ENCODE results near the gene FUT8. TPM values are rescaled to one million over a fixed set of nuclear protein-coding genes. Genes with fewer than 3 reads are reported as not detected.

Gene FUT8
- total RNA-seq, 5 donors from 2014 or later (not counting 1 experiment from before 2014, with no cell fraction given), result 37.6 to 51.7 (median 43.9) TPM

DNA sequence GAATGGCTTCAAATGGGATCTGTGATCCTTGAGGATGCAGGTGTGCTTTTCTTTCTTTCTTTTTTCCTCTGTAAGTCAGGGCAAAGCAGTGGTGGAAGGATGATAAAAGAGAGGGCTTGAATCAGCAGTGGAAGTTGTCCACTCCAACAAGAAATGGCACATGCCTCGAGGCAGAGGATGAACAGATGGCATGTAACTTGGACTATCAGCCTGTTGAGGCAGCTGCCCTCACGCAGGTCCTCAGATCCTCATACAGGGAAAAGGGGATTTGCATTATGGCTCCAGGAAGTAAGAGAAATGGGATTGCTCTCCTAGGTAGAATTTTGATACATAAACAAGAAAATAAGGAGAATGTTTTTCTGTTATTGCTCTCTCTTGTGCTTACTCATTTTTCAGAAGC, 368.0 kb downstream of the FUT8 start:
- H3K4me3 Mint-ChIP-seq, result no peak overlapping the region

DNA sequence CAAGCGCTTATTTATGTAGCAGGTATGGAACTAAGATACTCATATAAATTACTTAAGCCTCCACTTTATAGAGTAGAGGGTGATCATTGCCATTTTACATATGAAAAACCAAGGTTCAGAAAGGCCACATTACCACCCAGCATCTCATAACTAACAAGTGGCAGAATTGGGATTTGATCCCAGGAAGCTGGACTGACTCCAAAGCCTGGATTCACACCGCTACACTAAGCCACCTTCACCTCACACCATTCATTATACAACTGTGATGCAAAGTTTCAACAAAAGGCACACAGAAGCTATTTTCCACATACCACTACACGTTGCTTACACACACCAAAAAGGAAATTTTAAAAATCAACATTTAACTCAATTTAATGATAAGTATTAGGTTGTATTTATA, 370.6 kb downstream of the FUT8 start:
- Mint-ChIP-seq H3K4me3 (no peak overlapping the region), H3K36me3 (no peaks in the 10 kb centered on the region), H3K9me3 (no peaks in the 10 kb centered on the region), H3K27me3 (peaks cover 0 to 11% of the 10 kb centered on the region in 2 donors), H3K27ac (no peak overlapping the region), H3K4me1 (no peaks in the 10 kb centered on the region)
- Histone ChIP-seq H3K27me3 (replicated peaks in 1 of 2; ENCODE audit: control insufficient read depth in 2 of 2, extremely low read depth in 1 of 2, insufficient read depth in 2 of 2, low read length in 1 of 2) (peaks cover 0 to 4% of the 10 kb centered on the region in 2 experiments), H3K4me1 (ENCODE audit: control insufficient read depth in 1 of 2, extremely low read depth in 1 of 2, insufficient read depth in 2 of 2, low read length in 2 of 2) (no peaks in the 10 kb centered on the region), H3K9me3 (no peaks in the 10 kb centered on the region), H3K36me3 (ENCODE audit: control insufficient read depth in 2 of 2, extremely low read depth in 1 of 2, insufficient read depth in 1 of 2, low read length in 1 of 2) (no peaks in the 10 kb centered on the region), H3K4me3 (ENCODE audit: control insufficient read depth in 1 of 2, extremely low read depth in 1 of 2, low read length in 1 of 2) (no peak overlapping the region), H3K27ac (ENCODE audit: low read length) (no peak overlapping the region)
- ChIA-PET POLR2A (interaction anchor here in 1 of 2 donors (0.6 kb wide), 1 partner anchor 11 kb away, joined by 10 read pairs; no protein-coding TSS in a partner anchor), CTCF (no interaction called here)
- 100% methylated on average over 1 of the region's 3 CpGs for WGBS (ENCODE audit: insufficient coverage)
- DNase-seq (no peak), ATAC-seq (replicated peaks in 1 of 4) (no peak)

More for the DNA sequence above, 368.0 kb downstream of the FUT8 start:
- WGBS (ENCODE audit: insufficient coverage), result 100% methylated on average over 1 of the region's 2 CpGs
- Mint-ChIP-seq H3K27me3 (peaks cover 0 to 4% of the 10 kb centered on the region in 2 donors), H3K36me3 (no peaks in the 10 kb centered on the region), H3K9me3 (no peaks in the 10 kb centered on the region), H3K4me1 (no peaks in the 10 kb centered on the region), H3K27ac (no peak overlapping the region)
- Histone ChIP-seq H3K4me3 (ENCODE audit: control insufficient read depth in 1 of 2, extremely low read depth in 1 of 2, low read length in 1 of 2) (no peak overlapping the region), H3K4me1 (ENCODE audit: control insufficient read depth in 1 of 2, extremely low read depth in 1 of 2, insufficient read depth in 2 of 2, low read length in 2 of 2) (no peaks in the 10 kb centered on the region), H3K27me3 (replicated peaks in 1 of 2; ENCODE audit: control insufficient read depth in 2 of 2, extremely low read depth in 1 of 2, insufficient read depth in 2 of 2, low read length in 1 of 2) (no peaks in the 10 kb centered on the region), H3K9me3 (no peaks in the 10 kb centered on the region), H3K36me3 (ENCODE audit: control insufficient read depth in 2 of 2, extremely low read depth in 1 of 2, insufficient read depth in 1 of 2, low read length in 1 of 2) (no peaks in the 10 kb centered on the region), H3K27ac (ENCODE audit: low read length) (no peak overlapping the region)
- DNase-seq (no peak), ATAC-seq (replicated peaks in 1 of 4) (no peak)
- CTCF ChIA-PET, result no interaction called here
- POLR2A ChIA-PET, result no interaction called here

DNA sequence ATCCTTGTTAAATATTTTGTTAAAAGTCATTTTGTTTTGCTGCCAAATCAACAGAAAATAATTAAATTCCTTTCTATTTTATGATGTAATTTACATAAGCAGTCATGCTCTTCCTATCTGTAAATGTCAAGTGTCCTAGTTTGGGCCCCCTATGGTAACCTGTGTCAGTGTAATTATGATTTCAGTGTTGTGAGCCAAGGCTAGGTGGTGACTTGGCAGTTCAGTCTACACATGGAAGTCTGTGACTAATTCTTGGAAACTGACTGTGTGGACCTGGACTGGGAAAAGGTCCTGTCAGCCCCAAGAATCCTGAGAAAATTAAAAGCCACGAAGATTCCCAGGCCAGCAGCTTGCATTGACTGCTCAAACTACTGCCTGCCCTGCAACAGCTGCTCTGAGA, 371.0 kb downstream of the FUT8 start:
- H3K9me3 Mint-ChIP-seq, result no peaks in the 10 kb centered on the region
- H3K27ac ChIP-seq (ENCODE audit: low read length), result no peak overlapping the region
- no peaks in the 10 kb centered on the region for H3K36me3 Mint-ChIP-seq
- H3K4me3 ChIP-seq (ENCODE audit: control insufficient read depth in 1 of 2, extremely low read depth in 1 of 2, low read length in 1 of 2), result no peak overlapping the region
- H3K9me3 ChIP-seq, result no peaks in the 10 kb centered on the region
- POLR2A ChIA-PET, result interaction anchor here in 1 of 2 donors (0.6 kb wide), 1 partner anchor 11 kb away, joined by 10 read pairs; no protein-coding TSS in a partner anchor
- H3K27ac Mint-ChIP-seq, result no peak overlapping the region
- no peak for DNase-seq
- no peak for ATAC-seq (replicated peaks in 1 of 4)
- H3K4me1 Mint-ChIP-seq, result no peaks in the 10 kb centered on the region
- no peaks in the 10 kb centered on the region for H3K4me1 ChIP-seq (ENCODE audit: control insufficient read depth in 1 of 2, extremely low read depth in 1 of 2, insufficient read depth in 2 of 2, low read length in 2 of 2)
- H3K27me3 ChIP-seq (replicated peaks in 1 of 2; ENCODE audit: control insufficient read depth in 2 of 2, extremely low read depth in 1 of 2, insufficient read depth in 2 of 2, low read length in 1 of 2), result peaks cover 0 to 4% of the 10 kb centered on the region in 2 experiments
- CTCF ChIA-PET, result no interaction called here
- H3K36me3 ChIP-seq (ENCODE audit: control insufficient read depth in 2 of 2, extremely low read depth in 1 of 2, insufficient read depth in 1 of 2, low read length in 1 of 2), result no peaks in the 10 kb centered on the region
- H3K4me3 Mint-ChIP-seq, result no peak overlapping the region
- peaks cover 0 to 11% of the 10 kb centered on the region in 2 donors for H3K27me3 Mint-ChIP-seq
- WGBS (ENCODE audit: insufficient coverage), result 29% methylated on average over 1 of the region's 1 CpG

DNA sequence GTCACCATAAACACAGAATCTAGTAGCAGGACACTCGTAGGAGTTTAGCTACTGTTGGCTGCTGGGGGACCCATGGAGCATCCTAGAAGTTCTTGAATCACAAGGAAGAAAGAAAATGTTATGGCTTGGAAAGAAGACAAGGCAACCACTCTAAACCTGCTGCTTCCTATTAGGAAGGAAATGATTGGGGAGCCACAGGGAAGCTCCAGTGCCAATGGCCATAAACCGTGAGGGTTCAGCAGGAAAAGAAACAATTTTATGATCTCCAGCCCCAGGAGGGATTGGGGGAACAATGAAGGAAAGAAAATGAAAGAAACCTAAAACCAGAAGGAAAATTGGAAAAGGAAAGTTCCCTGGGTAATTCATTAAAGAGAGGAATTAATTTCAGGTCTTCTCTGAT, 372.0 kb downstream of the FUT8 start:
- CTCF ChIA-PET, result no interaction called here
- Mint-ChIP-seq H3K36me3 (no peaks in the 10 kb centered on the region), H3K4me3 (no peak overlapping the region), H3K9me3 (no peaks in the 10 kb centered on the region), H3K27ac (no peak overlapping the region), H3K27me3 (peaks cover 0 to 11% of the 10 kb centered on the region in 2 donors), H3K4me1 (no peaks in the 10 kb centered on the region)
- H3K27me3 ChIP-seq (replicated peaks in 1 of 2; ENCODE audit: control insufficient read depth in 2 of 2, extremely low read depth in 1 of 2, insufficient read depth in 2 of 2, low read length in 1 of 2), result peaks cover 0 to 11% of the 10 kb centered on the region in 2 experiments
- H3K4me1 ChIP-seq (ENCODE audit: control insufficient read depth in 1 of 2, extremely low read depth in 1 of 2, insufficient read depth in 2 of 2, low read length in 2 of 2), result no peaks in the 10 kb centered on the region
- no peak overlapping the region for H3K27ac ChIP-seq (ENCODE audit: low read length)
- 89% methylated on average over 1 of the region's 2 CpGs for WGBS (ENCODE audit: insufficient coverage)
- no peak overlapping the region for H3K4me3 ChIP-seq (ENCODE audit: control insufficient read depth in 1 of 2, extremely low read depth in 1 of 2, low read length in 1 of 2)
- DNase-seq (no peak), ATAC-seq (replicated peaks in 1 of 4) (no peak)
- H3K36me3 ChIP-seq (ENCODE audit: control insufficient read depth in 2 of 2, extremely low read depth in 1 of 2, insufficient read depth in 1 of 2, low read length in 1 of 2), result no peaks in the 10 kb centered on the region
- no peaks in the 10 kb centered on the region for H3K9me3 ChIP-seq
- POLR2A ChIA-PET, result no interaction called here

DNA sequence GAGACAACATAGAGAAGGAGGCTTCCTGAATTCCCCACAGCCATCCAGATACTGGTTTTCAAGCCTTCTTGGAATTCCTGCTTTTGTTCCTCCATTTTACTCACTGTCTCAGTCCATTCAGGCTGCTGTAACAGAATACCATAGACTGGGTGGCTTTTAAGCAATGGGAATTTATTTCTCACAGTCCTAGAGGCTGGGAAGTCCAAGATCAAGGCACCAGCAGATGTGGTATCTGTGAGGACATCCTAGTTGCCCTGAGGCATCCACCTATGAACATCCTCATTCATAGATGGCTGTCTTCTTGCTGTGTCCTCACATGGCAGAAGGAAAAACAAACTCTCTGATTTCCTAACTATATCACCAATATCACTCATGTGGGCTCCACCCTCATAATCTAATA, 374.9 kb downstream of the FUT8 start:
- Histone ChIP-seq H3K27me3 (replicated peaks in 1 of 2; ENCODE audit: control insufficient read depth in 2 of 2, extremely low read depth in 1 of 2, insufficient read depth in 2 of 2, low read length in 1 of 2) (peaks cover 0 to 19% of the 10 kb centered on the region in 2 experiments), H3K4me1 (ENCODE audit: control insufficient read depth in 1 of 2, extremely low read depth in 1 of 2, insufficient read depth in 2 of 2, low read length in 2 of 2) (peaks cover 0 to 13% of the 10 kb centered on the region in 2 experiments), H3K4me3 (ENCODE audit: control insufficient read depth in 1 of 2, extremely low read depth in 1 of 2, low read length in 1 of 2) (no peak overlapping the region), H3K36me3 (ENCODE audit: control insufficient read depth in 2 of 2, extremely low read depth in 1 of 2, insufficient read depth in 1 of 2, low read length in 1 of 2) (no peaks in the 10 kb centered on the region), H3K27ac (ENCODE audit: low read length) (no peak overlapping the region), H3K9me3 (no peaks in the 10 kb centered on the region)
- Mint-ChIP-seq H3K4me3 (no peak overlapping the region), H3K9me3 (no peaks in the 10 kb centered on the region), H3K27me3 (peaks cover 0 to 11% of the 10 kb centered on the region in 2 donors), H3K36me3 (no peaks in the 10 kb centered on the region), H3K4me1 (no peaks in the 10 kb centered on the region), H3K27ac (no peak overlapping the region)
- ChIA-PET CTCF (no interaction called here), POLR2A (no interaction called here)
- no peak for DNase-seq
- ATAC-seq (replicated peaks in 1 of 4), result no peak

DNA sequence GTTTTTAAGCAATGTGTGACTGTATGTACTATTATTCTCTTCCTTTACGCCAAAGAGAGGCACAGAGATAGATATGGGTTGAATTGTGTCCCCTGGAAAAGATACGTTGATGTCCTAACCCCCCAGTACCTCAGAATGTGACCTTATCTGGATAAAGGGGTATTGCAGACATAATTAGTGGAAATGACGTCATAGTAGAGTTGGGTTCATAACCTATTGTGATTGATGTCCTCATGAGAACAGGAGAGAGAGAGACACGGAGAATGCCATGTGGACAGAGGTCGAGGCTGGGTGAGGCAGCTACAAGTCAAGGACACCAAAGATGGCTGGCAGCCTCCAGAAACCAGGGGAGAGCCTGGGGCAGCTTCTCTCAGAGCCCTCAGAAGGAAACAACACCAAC, 376.3 kb downstream of the FUT8 start:
- Histone ChIP-seq H3K36me3 (ENCODE audit: control insufficient read depth in 2 of 2, extremely low read depth in 1 of 2, insufficient read depth in 1 of 2, low read length in 1 of 2) (no peaks in the 10 kb centered on the region), H3K27me3 (replicated peaks in 1 of 2; ENCODE audit: control insufficient read depth in 2 of 2, extremely low read depth in 1 of 2, insufficient read depth in 2 of 2, low read length in 1 of 2) (peaks cover 0 to 25% of the 10 kb centered on the region in 2 experiments), H3K4me1 (ENCODE audit: control insufficient read depth in 1 of 2, extremely low read depth in 1 of 2, insufficient read depth in 2 of 2, low read length in 2 of 2) (peaks cover 0 to 13% of the 10 kb centered on the region in 2 experiments), H3K27ac (ENCODE audit: low read length) (no peak overlapping the region), H3K4me3 (ENCODE audit: control insufficient read depth in 1 of 2, extremely low read depth in 1 of 2, low read length in 1 of 2) (no peak overlapping the region), H3K9me3 (no peaks in the 10 kb centered on the region)
- POLR2A ChIA-PET, result no interaction called here
- H3K4me1 Mint-ChIP-seq, result no peaks in the 10 kb centered on the region
- 93% methylated on average over 2 of the region's 5 CpGs for WGBS (ENCODE audit: insufficient coverage)
- no peaks in the 10 kb centered on the region for H3K36me3 Mint-ChIP-seq
- no peak overlapping the region for H3K27ac Mint-ChIP-seq
- CTCF ChIA-PET, result no interaction called here
- DNase-seq, result no peak
- H3K27me3 Mint-ChIP-seq, result peaks cover 0 to 9% of the 10 kb centered on the region in 2 donors
- no peak overlapping the region for H3K4me3 Mint-ChIP-seq
- no peaks in the 10 kb centered on the region for H3K9me3 Mint-ChIP-seq
- ATAC-seq (replicated peaks in 1 of 4), result no peak

DNA sequence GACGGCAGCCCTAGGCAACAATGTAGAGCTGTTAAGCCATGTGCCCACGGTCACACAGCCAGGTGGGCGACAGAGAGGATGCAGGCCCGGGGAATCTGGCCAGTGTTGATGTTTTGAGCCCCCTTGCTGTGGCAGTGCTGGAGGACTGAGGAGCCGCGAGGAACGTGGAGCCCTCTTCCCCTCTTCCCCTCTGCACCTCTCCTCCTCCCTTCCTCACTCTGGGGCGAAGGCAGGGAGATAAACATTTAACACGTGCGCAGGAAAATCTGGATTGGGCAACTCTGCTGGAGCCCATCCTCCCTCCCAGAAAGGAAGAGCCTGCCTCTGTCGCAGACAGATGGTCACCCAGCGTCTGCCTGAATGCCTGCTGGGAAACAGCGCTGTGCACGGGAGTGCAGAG, 376.8 kb downstream of the FUT8 start:
- Histone ChIP-seq H3K4me1 (ENCODE audit: control insufficient read depth in 1 of 2, extremely low read depth in 1 of 2, insufficient read depth in 2 of 2, low read length in 2 of 2) (peaks cover 0 to 13% of the 10 kb centered on the region in 2 experiments), H3K9me3 (no peaks in the 10 kb centered on the region), H3K27me3 (replicated peaks in 1 of 2; ENCODE audit: control insufficient read depth in 2 of 2, extremely low read depth in 1 of 2, insufficient read depth in 2 of 2, low read length in 1 of 2) (peaks cover 0 to 25% of the 10 kb centered on the region in 2 experiments), H3K4me3 (ENCODE audit: control insufficient read depth in 1 of 2, extremely low read depth in 1 of 2, low read length in 1 of 2) (no peak overlapping the region), H3K27ac (ENCODE audit: low read length) (no peak overlapping the region), H3K36me3 (ENCODE audit: control insufficient read depth in 2 of 2, extremely low read depth in 1 of 2, insufficient read depth in 1 of 2, low read length in 1 of 2) (no peaks in the 10 kb centered on the region)
- DNase-seq (no peak), ATAC-seq (replicated peaks in 1 of 4) (no peak)
- Mint-ChIP-seq H3K4me1 (no peaks in the 10 kb centered on the region), H3K36me3 (no peaks in the 10 kb centered on the region), H3K27me3 (peaks cover 0 to 7% of the 10 kb centered on the region in 2 donors), H3K4me3 (no peak overlapping the region), H3K9me3 (no peaks in the 10 kb centered on the region), H3K27ac (no peak overlapping the region)
- ChIA-PET POLR2A (no interaction called here), CTCF (no interaction called here)
- 81% methylated on average over 10 of the region's 14 CpGs for WGBS (ENCODE audit: insufficient coverage)

All from T-cell (primary cell).